Measurements from ENCODE around the gene GRIN1.

GRIN1 gene

DNA sequence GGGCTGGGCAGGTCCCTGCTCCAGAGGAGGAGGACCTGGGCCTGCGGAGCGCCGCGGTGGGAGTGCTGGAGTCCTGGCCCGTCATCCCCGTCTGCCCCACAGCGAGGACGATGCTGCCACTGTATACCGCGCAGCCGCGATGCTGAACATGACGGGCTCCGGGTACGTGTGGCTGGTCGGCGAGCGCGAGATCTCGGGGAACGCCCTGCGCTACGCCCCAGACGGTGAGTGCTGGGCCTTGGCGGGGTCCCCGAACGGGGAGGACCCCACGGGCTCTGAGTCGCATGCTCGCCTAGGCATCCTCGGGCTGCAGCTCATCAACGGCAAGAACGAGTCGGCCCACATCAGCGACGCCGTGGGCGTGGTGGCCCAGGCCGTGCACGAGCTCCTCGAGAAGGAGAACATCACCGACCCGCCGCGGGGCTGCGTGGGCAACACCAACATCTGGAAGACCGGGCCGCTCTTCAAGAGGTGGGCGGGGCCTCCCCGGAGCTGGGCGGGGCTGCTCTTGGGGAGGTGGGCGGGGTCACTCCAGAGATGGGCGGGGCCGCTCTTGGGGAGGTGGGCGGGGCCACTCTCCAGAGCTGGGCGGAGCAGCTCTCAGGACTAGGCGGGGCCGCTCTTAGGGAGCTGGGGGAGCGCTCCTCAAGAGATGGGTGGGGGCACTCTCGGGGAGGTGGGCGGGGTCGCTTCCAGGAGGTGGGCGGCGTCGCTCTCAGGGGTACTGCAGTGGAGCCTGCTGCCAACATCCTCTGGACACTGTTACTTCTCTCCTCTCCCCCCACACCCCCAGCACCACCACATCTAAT lies 17.8 kb downstream of the GRIN1 start:
- peak overlapping the region in 7 of 11 experiments; percentile 79 to 97 (median 94); a peak in 12 of 22 replicates for H3K4me2 ChIP-seq

DNA sequence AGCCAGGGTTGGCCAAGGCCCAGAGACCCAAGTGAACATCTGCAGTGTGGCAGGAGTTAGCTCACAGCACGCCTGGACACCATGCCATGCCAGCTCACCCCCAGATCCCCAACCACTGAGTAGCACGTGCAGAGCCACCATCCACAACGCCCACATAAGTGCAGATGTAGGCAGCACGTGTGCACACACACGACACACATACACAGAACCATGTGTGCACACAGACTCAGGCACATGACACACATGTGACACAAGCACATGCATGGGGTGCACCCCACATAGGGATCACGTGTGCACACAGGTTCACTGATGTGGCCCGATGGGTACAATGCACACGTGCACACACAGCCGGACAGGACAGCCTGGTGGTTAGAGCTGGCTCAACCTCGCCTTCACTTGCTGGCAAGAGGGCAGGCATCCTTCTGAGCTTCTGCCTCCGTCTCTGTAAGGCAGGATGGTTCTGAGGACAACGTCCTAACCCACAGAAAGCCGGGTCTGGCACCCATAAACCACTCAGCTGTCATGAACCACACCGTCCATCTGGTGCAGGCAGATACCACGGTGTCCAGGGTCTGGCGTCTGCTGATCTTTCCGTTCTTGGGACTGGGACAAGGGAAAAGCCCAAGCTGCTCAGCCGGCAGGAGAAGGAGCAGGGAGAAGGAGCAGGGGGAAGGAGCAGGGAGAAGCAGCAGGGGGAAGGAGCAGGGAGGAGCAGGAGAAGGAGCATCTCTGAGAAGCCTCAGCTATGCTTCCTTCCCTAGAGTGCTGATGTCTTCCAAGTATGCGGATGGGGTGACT lies 18.9 kb downstream of the GRIN1 start:
- TF ChIP-seq Cebpa-rat (IDR thresholded peaks at IDR 0.05), result no peak
- Histone ChIP-seq H3K4me1 (peaks cover 6 to 39% (median 31%) of the 10 kb centered on the region in 10 experiments), H3K27me3 (peaks cover 0 to 17% (median 0%) of the 10 kb centered on the region in 11 experiments; a peak in 4 of 22 replicates), H4K20me1 (peaks cover 0 to 31% (median 6%) of the 10 kb centered on the region in 11 experiments; a peak in 6 of 22 replicates), H3K4me2 (peak overlapping the region in 10 of 11 experiments; percentile 70 to 97 (median 90); a peak in 17 of 22 replicates), H3K9ac (peak overlapping the region in 1 of 11 experiments; percentile 24; a peak in 1 of 22 replicates), H3K27ac (no peak overlapping the region), H3K36me3 (no peaks in the 10 kb centered on the region), H3K4me3 (no peak overlapping the region), H3K9me3 (replicated peaks in 1 of 11) (no peaks in the 10 kb centered on the region)

More for the DNA sequence above, 17.8 kb downstream of the GRIN1 start:
- Histone ChIP-seq H3K27me3 (peaks cover 0 to 17% (median 0%) of the 10 kb centered on the region in 11 experiments; a peak in 3 of 22 replicates), H3K4me1 (peaks cover 6 to 39% (median 31%) of the 10 kb centered on the region in 10 experiments), H4K20me1 (peaks cover 0 to 31% (median 6%) of the 10 kb centered on the region in 11 experiments; a peak in 6 of 22 replicates), H3K9ac (no peak overlapping the region), H3K36me3 (no peaks in the 10 kb centered on the region), H3K27ac (no peak overlapping the region), H3K9me3 (replicated peaks in 1 of 11) (no peaks in the 10 kb centered on the region), H3K4me3 (no peak overlapping the region)
- no peak for TF ChIP-seq Cebpa-rat (IDR thresholded peaks at IDR 0.05)

DNA sequence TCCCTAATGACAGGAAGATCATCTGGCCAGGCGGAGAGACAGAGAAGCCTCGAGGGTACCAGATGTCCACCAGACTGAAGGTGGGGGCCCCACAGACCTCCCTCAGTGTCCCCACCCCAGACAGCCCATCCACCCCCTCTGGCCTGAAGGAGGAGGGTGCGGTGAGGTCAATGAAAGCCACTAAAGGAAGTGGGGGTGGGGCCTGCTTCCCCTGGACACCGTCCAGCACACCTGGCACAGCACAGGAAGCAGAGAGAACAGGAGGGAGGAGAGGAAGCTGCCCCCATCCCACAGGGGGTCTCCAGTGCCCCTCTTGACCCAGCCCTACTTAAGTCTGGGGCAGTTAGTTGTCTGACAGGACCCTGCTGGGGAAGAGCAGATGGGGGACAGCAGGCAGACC lies 19.7 kb downstream of the GRIN1 start:
- 0 out of 22 replicates have a peak overlapping the region, but pooled peaks of 1 of the 11 experiments have one; percentile 21 for H3K27ac ChIP-seq
- H3K4me3 ChIP-seq, result peak overlapping the region in 1 of 10 experiments; percentile 32; a peak in 1 of 20 replicates
- peak overlapping the region; percentile 60 to 97 (median 88) for H3K4me2 ChIP-seq
- H3K9ac ChIP-seq, result peak overlapping the region in 5 of 11 experiments; percentile 22 to 56 (median 40); a peak in 7 of 22 replicates
- H3K9me3 ChIP-seq (replicated peaks in 1 of 11), result no peaks in the 10 kb centered on the region
- peaks cover 0 to 32% (median 6%) of the 10 kb centered on the region in 11 experiments; a peak in 7 of 22 replicates for H4K20me1 ChIP-seq
- H3K36me3 ChIP-seq, result 0 out of 22 replicates have a peak, but pooled peaks cover 0 to 2% (median 0%) of the 10 kb centered on the region in 11 experiments
- H3K27me3 ChIP-seq, result peaks cover 0 to 17% (median 0%) of the 10 kb centered on the region in 11 experiments; a peak in 4 of 22 replicates
- TF ChIP-seq Cebpa-rat (IDR thresholded peaks at IDR 0.05), result no peak
- H3K4me1 ChIP-seq, result peaks cover 6 to 39% (median 31%) of the 10 kb centered on the region in 10 experiments

DNA sequence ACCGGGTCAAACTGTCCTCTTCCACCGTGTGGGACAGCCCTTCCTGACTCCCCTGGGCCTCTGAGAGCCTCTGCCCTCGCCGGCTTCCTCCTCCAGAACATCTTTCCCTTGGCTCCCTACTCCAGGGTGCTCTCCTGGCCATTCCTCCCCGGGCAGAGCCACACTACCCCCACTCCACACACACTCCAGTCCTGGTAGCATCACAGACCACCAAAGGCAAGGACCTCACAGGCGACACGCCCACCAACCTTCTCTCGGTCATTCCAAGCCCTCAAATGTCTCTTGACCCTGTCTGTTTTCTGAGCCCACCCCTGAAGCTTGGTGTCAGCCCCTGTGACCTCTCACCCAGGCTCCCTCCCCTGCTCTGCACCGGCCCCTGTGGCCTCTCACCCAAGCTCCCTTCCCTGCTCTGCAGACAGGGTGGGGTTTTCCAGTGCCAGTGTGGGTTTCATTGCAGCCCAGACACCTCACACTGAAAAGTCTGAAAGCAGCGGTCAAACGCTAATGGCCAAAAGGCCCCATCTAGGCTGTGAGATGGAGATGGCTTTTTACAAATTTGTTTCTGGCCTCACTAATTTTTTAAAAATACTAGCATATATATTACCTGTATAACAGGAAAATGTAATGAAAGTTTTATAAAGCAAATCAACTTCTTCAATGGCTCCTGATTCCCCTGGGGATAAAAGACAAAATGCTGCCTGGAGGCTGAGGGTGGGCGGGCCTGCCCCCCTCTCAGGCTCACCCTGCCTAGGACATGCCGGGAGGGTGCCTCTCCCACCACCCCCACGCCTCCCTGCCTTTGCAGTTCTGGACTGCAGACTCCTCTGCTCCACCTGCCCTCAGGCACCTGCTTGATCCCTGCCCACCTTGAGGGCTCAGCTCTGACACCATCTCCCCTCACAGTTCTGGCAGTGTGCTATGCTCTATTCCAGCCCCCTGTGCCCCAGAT lies 20.4 kb downstream of the GRIN1 start:
- peak overlapping the region in 4 of 11 experiments; percentile 35 to 56 (median 40); a peak in 7 of 22 replicates for H3K9ac ChIP-seq

GRCh38 chr9:137160054-137160425 lies 21.1 kb downstream of the GRIN1 start:
- H3K9ac ChIP-seq, result no peak overlapping the region

More for the DNA sequence above, 20.4 kb downstream of the GRIN1 start:
- Histone ChIP-seq H3K4me2 (peak overlapping the region; percentile 60 to 97 (median 88)), H3K27me3 (peaks cover 0 to 17% (median 0%) of the 10 kb centered on the region in 11 experiments; a peak in 4 of 22 replicates), H3K36me3 (peaks cover 0 to 7% (median 0%) of the 10 kb centered on the region in 11 experiments; a peak in 2 of 22 replicates), H3K9me3 (replicated peaks in 1 of 11) (no peaks in the 10 kb centered on the region), H3K27ac (0 out of 22 replicates have a peak overlapping the region, but pooled peaks of 1 of the 11 experiments have one; percentile 21), H3K4me1 (peaks cover 6 to 45% (median 34%) of the 10 kb centered on the region in 10 experiments), H4K20me1 (peaks cover 0 to 38% (median 6%) of the 10 kb centered on the region in 11 experiments; a peak in 8 of 22 replicates), H3K4me3 (no peak overlapping the region)
- no peak for TF ChIP-seq Cebpa-rat (IDR thresholded peaks at IDR 0.05)

GRCh38 chr9:137160716-137161557 lies 22.0 kb downstream of the GRIN1 start:
- no peak overlapping the region for H3K27ac ChIP-seq
- peaks cover 0 to 11% (median 0%) of the 10 kb centered on the region in 11 experiments; a peak in 2 of 22 replicates for H3K36me3 ChIP-seq
- TF ChIP-seq Cebpa-rat (IDR thresholded peaks at IDR 0.05), result no peak
- H4K20me1 ChIP-seq, result peaks cover 0 to 41% (median 13%) of the 10 kb centered on the region in 11 experiments; a peak in 14 of 22 replicates
- H3K27me3 ChIP-seq, result peaks cover 0 to 22% (median 2%) of the 10 kb centered on the region in 11 experiments; a peak in 7 of 22 replicates
- no peaks in the 10 kb centered on the region for H3K9me3 ChIP-seq (replicated peaks in 1 of 11)
- no peak overlapping the region for H3K9ac ChIP-seq
- H3K4me2 ChIP-seq, result no peak overlapping the region; a peak in 1 of 22 replicates
- peaks cover 6 to 57% (median 45%) of the 10 kb centered on the region in 10 experiments for H3K4me1 ChIP-seq
- no peak overlapping the region for H3K4me3 ChIP-seq

More at GRCh38 chr9:137160054-137160425, 21.1 kb downstream of the GRIN1 start:
- no peak for TF ChIP-seq Cebpa-rat (IDR thresholded peaks at IDR 0.05)
- Histone ChIP-seq H4K20me1 (peaks cover 0 to 34% (median 6%) of the 10 kb centered on the region in 11 experiments; a peak in 8 of 22 replicates), H3K27ac (no peak overlapping the region), H3K36me3 (peaks cover 0 to 11% (median 0%) of the 10 kb centered on the region in 11 experiments; a peak in 2 of 22 replicates), H3K4me2 (peak overlapping the region in 8 of 11 experiments; percentile 20 to 97 (median 93); a peak in 13 of 22 replicates), H3K27me3 (peaks cover 0 to 17% (median 0%) of the 10 kb centered on the region in 11 experiments; a peak in 4 of 22 replicates), H3K9me3 (replicated peaks in 1 of 11) (no peaks in the 10 kb centered on the region), H3K4me3 (no peak overlapping the region), H3K4me1 (peaks cover 6 to 51% (median 39%) of the 10 kb centered on the region in 10 experiments)

Measured in BLaER1 treated with 17β-estradiol and CSF1 and Interleukin-3, amounts not matched to agents 10 nM and 100 nM (cell line).